Omental fat pad (tissue), 4 donors: ENCODE measurements around the gene PKD2L2. TPM values are rescaled to one million over a fixed set of nuclear protein-coding genes. Genes with fewer than 3 reads are reported as not detected.
"Not testable (repeated sequence)": the region's sequence is repeated elsewhere in the genome, so short reads cannot be mapped to it uniquely, and the experiment has no call there.

Experiments
- ATAC-seq: fragments of 150-250 bp; one replicate; pipeline ENCODE4 v1.9.1; 2016; ENCODE audit warnings: mild to moderate bottlenecking, moderate library complexity; ENCODE audit not compliant: low FRiP score
- DNase-seq: peaks from one replicate; pipeline ENCODE4 v3.0.0-alpha.2; 2019; ENCODE audit warnings: low spot score
- CTCF ChIP-seq, 3 donors: fragments of 450-650 bp; IDR thresholded peaks; one replicate each; pipeline ENCODE4 v1.5.1; 2016 to 2017; ENCODE audit warnings: antibody characterized with exemption in 3 of 3, mild to moderate bottlenecking in 3 of 3, moderate library complexity in 2 of 3
- total RNA-seq, 4 donors: library from RNA; depleted of rRNA; stranded (reverse); fragments of >200 nt; gene quantifications; one replicate each; pipeline ENCODE4 v1.1.0, GENCODE V29; 2016

Gene PKD2L2
- total RNA-seq, 4 donors from 2014 or later, result not detected

GRCh38 chr5:137954131-137954879, 65.0 kb downstream of the PKD2L2 start:
- ATAC-seq (peak; percentile 94), DNase-seq (no peak)
- no peak for TF ChIP-seq CTCF (IDR thresholded peaks at IDR 0.05)

GRCh38 chr5:137957948-137958347, 68.7 kb downstream of the PKD2L2 start:
- TF ChIP-seq CTCF (IDR thresholded peaks at IDR 0.05), result no peak
- ATAC-seq (no peak), DNase-seq (no peak)

- TF ChIP-seq CTCF (IDR thresholded peaks at IDR 0.05), result no peak
- DNase-seq (no peak), ATAC-seq (no peak)
Observed at GRCh38 chr5:137959488-137959887, 70.2 kb downstream of the PKD2L2 start.

- no peak for ATAC-seq
- TF ChIP-seq CTCF (IDR thresholded peaks at IDR 0.05), result no peak
- no peak for DNase-seq
Observed at GRCh38 chr5:137960141-137960540, 70.9 kb downstream of the PKD2L2 start.

- TF ChIP-seq CTCF (IDR thresholded peaks at IDR 0.05), result no peak
- no peak for ATAC-seq
- DNase-seq, result no peak
Observed at GRCh38 chr5:137960819-137961218, 71.6 kb downstream of the PKD2L2 start.

GRCh38 chr5:137970384-137970783, 81.1 kb downstream of the PKD2L2 start:
- DNase-seq, ATAC-seq: not testable (repeated sequence)

GRCh38 chr5:137975208-137975607, 86.0 kb downstream of the PKD2L2 start:
- ATAC-seq (no peak), DNase-seq (no peak)
- no peak for TF ChIP-seq CTCF (IDR thresholded peaks at IDR 0.05)
